Panc1 (cell line): ENCODE data around the gene KCNMB3. TPM values are rescaled to one million over a fixed set of nuclear protein-coding genes. Genes with fewer than 3 reads are reported as not detected.

ENCODE experiments used
- ATAC-seq: fragments of 200-7000 bp; cut with Tn5 transposase; 2 replicates; pipeline ENCODE4 v1.9.1; 2020; ENCODE audit warnings: mild to moderate bottlenecking, moderate library complexity
- BruUV-seq: library from RNA; stranded (reverse); fragments of 400-500 nt; replicated peaks from 2 replicates; lab custom pipeline; 2021; lab: Mats Ljungman, UMichigan
- CTCF ChIA-PET: fragments of 300-600 bp; sonication (Branson Sonifier 250); formaldehyde crosslinking; loops from one replicate; lab custom pipeline; 2022; ENCODE audit warnings: antibody characterized with exemption; lab: Charles Lee
- POLR2A ChIA-PET: fragments of 300-600 bp; sonication (Branson Sonifier 250); formaldehyde crosslinking; loops from one replicate; lab custom pipeline; 2022; ENCODE audit warnings: antibody characterized with exemption; lab: Charles Lee
- DNase-seq: peaks from one replicate; pipeline ENCODE4 v3.0.0-alpha.2; 2010; ENCODE audit warnings: low read depth, low spot score
- H3K27ac ChIP-seq: 2 replicates; pipeline ENCODE4 v1.5.1; 2011; ENCODE audit warnings: mild to moderate bottlenecking, low read length, inconsistent platforms
- H3K27me3 ChIP-seq: fragments of 200-500 bp; sonication (Bioruptor generic); 2 replicates; pipeline ENCODE4 v1.6.0; 2014; ENCODE audit warnings: low read length, inconsistent platforms; ENCODE audit not compliant: control insufficient read depth, insufficient read depth
- H3K36me3 ChIP-seq: fragments of 200-500 bp; sonication (Bioruptor generic); 2 replicates; pipeline ENCODE4 v1.5.1; 2014; ENCODE audit warnings: inconsistent platforms, mild to moderate bottlenecking, low read length, moderate library complexity; ENCODE audit not compliant: control insufficient read depth, insufficient read depth
- H3K4me1 ChIP-seq: 2 replicates; pipeline ENCODE4 v1.5.1; 2011; ENCODE audit warnings: inconsistent platforms, mild to moderate bottlenecking, low read length, moderate library complexity; ENCODE audit not compliant: control insufficient read depth, insufficient read depth
- H3K4me3 ChIP-seq, 2 experiments: 2 replicates each; pipeline ENCODE4 v1.5.1; 2011 to 2012; ENCODE audit warnings: low read depth in 2 of 2, low read length in 2 of 2, mild to moderate bottlenecking in 2 of 2, inconsistent platforms in 1 of 2, moderate library complexity in 1 of 2
- H3K9me3 ChIP-seq: fragments of 200-500 bp; sonication (Bioruptor generic); 2 replicates; pipeline ENCODE4 v1.5.1; 2014; ENCODE audit warnings: low read depth, mild to moderate bottlenecking, inconsistent platforms, low read length, moderate library complexity; ENCODE audit not compliant: control insufficient read depth, insufficient read depth
- CTCF ChIP-seq: fragments of 450-650 bp; IDR thresholded peaks from 2 replicates; pipeline ENCODE4 v1.5.1; 2017; ENCODE audit warnings: mild to moderate bottlenecking
- POLR2AphosphoS5 ChIP-seq: IDR thresholded peaks from 2 replicates; pipeline ENCODE4 v1.6.1; 2012; ENCODE audit warnings: mild to moderate bottlenecking, low read depth, low read length, moderate library complexity
- SIN3A ChIP-seq: IDR thresholded peaks from 2 replicates; pipeline ENCODE4 v1.6.1; 2012; ENCODE audit warnings: low read depth, mild to moderate bottlenecking, low read length, moderate library complexity, borderline replicate concordance; ENCODE audit not compliant: insufficient read depth
- TCF7L2 ChIP-seq: IDR thresholded peaks from 2 replicates; pipeline ENCODE4 v1.6.1; 2011; ENCODE audit warnings: mild to moderate bottlenecking, low read depth, low read length, inconsistent platforms
- in situ Hi-C: cut with HindIII; loops from 2 replicates; pipeline ENCODE4 v1.10.0; 2016; ENCODE audit warnings: low sequenced_read_pairs, low pct_unique_long_range_greater_than_20kb
- intact Hi-C: fragments of 100-400 bp; cut with micrococcal nuclease; formaldehyde crosslinking; loops from one replicate; pipeline ENCODE4 v1.10.0; 2022; ENCODE audit not compliant: unreplicated experiment
- total RNA-seq: library from RNA; stranded (reverse); gene quantifications from one replicate; pipeline ENCODE4 v1.2.1, GENCODE V29; 2021; ENCODE audit not compliant: unreplicated experiment
- TF ChIP-seq, protein P1 (sequence below), 2 experiments: IDR thresholded peaks; 2 replicates each; pipeline ENCODE4 v1.6.1; 2011 to 2012; ENCODE audit warnings: low read depth in 2 of 2, control low read depth in 1 of 2, low read length in 1 of 2, mild to moderate bottlenecking in 1 of 2, moderate library complexity in 1 of 2; ENCODE audit not compliant: insufficient read depth in 1 of 2

Gene KCNMB3
- total RNA-seq, 1 experiment from 2014 or later, result 5.8 TPM

DNA sequence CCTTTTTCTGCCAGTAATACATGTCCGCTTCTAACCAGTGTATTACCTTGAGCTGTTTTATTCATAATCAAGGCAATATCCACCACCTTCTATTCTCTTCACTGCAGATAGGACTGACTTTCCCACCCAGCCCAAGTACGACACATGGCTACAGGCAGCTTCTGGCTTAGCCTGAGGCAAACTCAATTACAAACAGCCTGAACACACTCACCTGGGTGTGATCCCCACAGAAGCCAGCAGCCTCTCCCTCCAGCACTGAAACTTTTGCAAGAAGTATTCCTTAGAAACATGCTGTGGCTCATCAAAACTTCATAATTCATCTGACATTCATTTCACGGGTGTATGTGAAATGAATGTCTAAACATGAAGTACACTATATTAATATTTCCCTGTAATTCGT is 13.5 kb upstream of the KCNMB3 start:
- no peak for ATAC-seq
- no TSS peak for BruUV-seq
- POLR2A ChIA-PET, result no interaction called here
- H3K36me3 ChIP-seq, result no peaks in the 10 kb centered on the region
- H3K27me3 ChIP-seq, result peaks cover 3% of the 10 kb centered on the region; the same call in 1 of the 2 replicates
- H3K27ac ChIP-seq, result no peak overlapping the region
- in situ Hi-C loops, result no loop called here
- DNase-seq, result no peak
- TF ChIP-seq CTCF (no peak), TCF7L2 (no peak)
- CTCF ChIA-PET, result no interaction called here
- no peak overlapping the region for H3K4me3 ChIP-seq
- H3K4me1 ChIP-seq, result peaks cover 5% of the 10 kb centered on the region; the same call in 1 of the 2 replicates
- intact Hi-C loops, result no loop called here
- H3K9me3 ChIP-seq, result no peaks in the 10 kb centered on the region

DNA sequence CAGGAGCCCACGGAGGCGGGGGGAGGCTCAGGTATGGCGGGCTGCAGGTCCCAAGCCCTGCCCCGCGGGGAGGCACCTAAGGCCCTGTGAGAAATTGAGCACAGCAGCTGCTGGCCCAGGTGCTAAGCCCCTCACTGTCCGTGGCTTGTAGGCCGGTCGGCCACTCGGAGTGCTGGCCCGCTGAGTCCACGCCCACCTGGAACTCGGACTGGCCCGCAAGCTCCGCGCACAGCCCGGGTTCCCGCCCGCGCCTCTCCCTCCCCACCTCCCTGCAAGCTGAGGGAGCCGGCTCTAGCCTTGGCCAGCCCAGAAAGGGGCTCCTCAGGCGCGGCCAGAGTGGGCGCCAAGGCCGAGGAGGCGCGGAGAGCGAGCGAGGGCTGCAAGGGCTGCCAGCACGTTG is 12.2 kb upstream of the KCNMB3 start:
- ATAC-seq (no peak), DNase-seq (no peak)
- Histone ChIP-seq H3K4me3 (no peak overlapping the region), H3K9me3 (no peaks in the 10 kb centered on the region), H3K36me3 (no peaks in the 10 kb centered on the region), H3K27ac (no peak overlapping the region), H3K27me3 (peaks cover 3% of the 10 kb centered on the region; the same call in 1 of the 2 replicates), H3K4me1 (peaks cover 5% of the 10 kb centered on the region; the same call in 1 of the 2 replicates)
- no peak for TF ChIP-seq SIN3A
- TF ChIP-seq TCF7L2, result no peak
- TF ChIP-seq, protein P1, sequence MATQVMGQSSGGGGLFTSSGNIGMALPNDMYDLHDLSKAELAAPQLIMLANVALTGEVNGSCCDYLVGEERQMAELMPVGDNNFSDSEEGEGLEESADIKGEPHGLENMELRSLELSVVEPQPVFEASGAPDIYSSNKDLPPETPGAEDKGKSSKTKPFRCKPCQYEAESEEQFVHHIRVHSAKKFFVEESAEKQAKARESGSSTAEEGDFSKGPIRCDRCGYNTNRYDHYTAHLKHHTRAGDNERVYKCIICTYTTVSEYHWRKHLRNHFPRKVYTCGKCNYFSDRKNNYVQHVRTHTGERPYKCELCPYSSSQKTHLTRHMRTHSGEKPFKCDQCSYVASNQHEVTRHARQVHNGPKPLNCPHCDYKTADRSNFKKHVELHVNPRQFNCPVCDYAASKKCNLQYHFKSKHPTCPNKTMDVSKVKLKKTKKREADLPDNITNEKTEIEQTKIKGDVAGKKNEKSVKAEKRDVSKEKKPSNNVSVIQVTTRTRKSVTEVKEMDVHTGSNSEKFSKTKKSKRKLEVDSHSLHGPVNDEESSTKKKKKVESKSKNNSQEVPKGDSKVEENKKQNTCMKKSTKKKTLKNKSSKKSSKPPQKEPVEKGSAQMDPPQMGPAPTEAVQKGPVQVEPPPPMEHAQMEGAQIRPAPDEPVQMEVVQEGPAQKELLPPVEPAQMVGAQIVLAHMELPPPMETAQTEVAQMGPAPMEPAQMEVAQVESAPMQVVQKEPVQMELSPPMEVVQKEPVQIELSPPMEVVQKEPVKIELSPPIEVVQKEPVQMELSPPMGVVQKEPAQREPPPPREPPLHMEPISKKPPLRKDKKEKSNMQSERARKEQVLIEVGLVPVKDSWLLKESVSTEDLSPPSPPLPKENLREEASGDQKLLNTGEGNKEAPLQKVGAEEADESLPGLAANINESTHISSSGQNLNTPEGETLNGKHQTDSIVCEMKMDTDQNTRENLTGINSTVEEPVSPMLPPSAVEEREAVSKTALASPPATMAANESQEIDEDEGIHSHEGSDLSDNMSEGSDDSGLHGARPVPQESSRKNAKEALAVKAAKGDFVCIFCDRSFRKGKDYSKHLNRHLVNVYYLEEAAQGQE (IDR thresholded peaks at IDR 0.05; ENCODE audit: insufficient read depth in 1 of 2, low read depth in 2 of 2, low read length in 1 of 2), result no peak
- no peak for TF ChIP-seq POLR2AphosphoS5
- TF ChIP-seq CTCF, result no peak
- CTCF ChIA-PET, result no interaction called here
- intact Hi-C loops, result no loop called here
- POLR2A ChIA-PET, result no interaction called here
- in situ Hi-C loops, result no loop called here
- BruUV-seq, result no TSS peak
